Fibroblast of skin of right biceps (primary cell): ENCODE results near the gene CACNB4.
"Not testable (repeated sequence)": the region's sequence is repeated elsewhere in the genome, so short reads cannot be mapped to it uniquely, and the experiment has no call there.

Source experiments
- DNase-seq: peaks from one replicate; pipeline ENCODE4 v3.0.0-alpha.2; 2013

Gene CACNB4

GRCh38 chr2:152015552-152015951 lies 83.3 kb downstream of the CACNB4 start:
- DNase-seq, result no peak

GRCh38 chr2:152012697-152013096 lies 86.1 kb downstream of the CACNB4 start:
- no peak for DNase-seq

GRCh38 chr2:152011724-152012123 lies 87.1 kb downstream of the CACNB4 start:
- no peak for DNase-seq

GRCh38 chr2:152005607-152006006 lies 93.2 kb downstream of the CACNB4 start:
- DNase-seq, result no peak

- DNase-seq, result not testable (repeated sequence)
Observed at GRCh38 chr2:152003283-152003682, 95.6 kb downstream of the CACNB4 start.

DNA sequence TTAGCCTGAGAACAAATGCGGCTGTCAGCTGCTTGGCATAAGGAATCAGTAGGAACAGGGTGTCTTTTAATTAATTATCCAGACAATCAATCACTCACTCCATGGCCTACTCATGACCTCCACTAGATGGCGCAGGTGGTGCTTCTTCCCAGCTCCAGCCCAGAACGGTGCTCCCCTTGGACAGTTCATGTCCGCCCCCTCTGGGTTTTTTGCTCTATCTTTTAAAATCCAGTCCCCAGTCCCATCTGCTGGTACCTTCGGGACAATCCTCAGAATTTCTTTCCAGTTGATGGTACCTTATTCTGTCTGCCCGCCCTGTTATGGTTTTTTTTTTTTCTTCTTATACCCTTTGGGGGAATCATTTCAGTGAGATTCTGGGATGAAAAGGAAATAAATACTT lies 99.8 kb downstream of the CACNB4 start:
- DNase-seq, result peak; percentile 41

DNA sequence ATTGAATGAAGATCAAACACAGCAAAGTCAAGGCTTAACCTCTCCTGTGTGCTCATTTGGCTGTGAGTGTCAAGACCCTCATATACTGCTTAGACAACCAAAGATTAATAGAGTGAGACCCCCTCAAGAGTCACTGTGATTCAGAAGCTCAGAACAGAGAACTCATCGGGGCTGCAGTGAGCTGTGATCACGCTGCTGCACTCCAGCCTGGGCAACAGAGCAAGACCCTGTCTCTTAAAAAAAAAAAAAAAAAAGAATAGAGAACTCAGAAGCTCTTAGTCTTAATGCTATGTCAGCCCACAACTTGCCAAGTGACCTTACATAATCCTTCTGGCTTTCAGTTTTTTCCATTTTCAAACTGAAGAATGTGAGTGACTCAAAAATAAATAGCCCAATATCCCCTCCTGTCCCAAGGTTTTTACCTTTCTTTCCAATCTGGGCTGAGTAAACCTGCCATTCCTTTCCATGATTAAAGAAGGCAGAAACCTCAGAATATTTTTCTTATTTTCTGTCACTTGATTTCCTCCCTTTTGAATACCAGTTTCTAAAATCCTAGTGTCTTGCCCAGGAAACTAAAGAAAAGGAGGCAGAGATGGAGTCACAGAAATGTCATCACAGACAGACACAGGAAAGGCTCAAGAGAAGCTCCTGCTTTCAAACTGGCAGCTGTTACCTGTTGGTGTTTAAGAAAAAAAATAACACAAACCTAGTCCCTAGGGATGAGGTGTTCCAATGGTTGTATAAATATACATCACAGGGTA lies 102.4 kb downstream of the CACNB4 start:
- DNase-seq, result peak; percentile 4

DNA sequence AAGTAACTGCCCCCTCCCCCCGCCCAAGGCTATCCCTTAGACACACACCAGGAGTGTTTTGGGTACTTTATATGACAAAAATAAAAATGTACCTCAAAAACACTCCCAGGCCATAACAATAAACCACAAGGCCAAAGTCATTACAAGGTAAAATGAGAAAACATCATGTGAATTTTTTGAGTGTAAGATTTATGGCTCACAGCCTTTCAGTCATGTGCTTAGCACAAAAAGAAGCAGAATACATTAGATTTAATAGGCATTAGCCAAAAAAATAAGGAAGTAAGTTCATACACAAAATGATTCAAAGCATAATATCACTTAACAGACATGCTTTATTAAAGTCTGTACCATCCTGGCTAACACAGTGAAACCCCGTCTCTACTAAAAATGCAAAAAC lies 103.7 kb downstream of the CACNB4 start:
- no peak for DNase-seq

- DNase-seq, result not testable (repeated sequence)
Observed at GRCh38 chr2:151994178-151994577, 104.7 kb downstream of the CACNB4 start.

DNA sequence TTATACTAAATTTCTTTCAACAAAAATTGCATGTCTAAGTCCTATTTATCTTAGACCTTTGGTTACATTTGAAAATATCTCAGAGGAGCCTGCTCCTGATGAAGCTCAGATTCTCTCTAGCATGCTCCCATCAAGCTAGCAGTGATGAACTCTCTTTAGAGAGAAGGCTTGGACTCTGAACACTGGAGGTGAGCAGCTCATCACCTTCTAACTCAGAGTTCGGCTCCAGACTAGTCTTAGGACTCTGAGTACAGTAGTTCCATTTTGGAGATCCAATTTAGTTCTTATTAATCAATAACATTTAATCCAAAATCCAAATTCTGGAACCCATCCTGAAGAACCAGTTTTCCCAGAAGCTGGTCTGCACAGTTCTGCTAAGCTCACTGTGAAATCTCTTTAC lies 107.8 kb downstream of the CACNB4 start:
- DNase-seq, result no peak

DNA sequence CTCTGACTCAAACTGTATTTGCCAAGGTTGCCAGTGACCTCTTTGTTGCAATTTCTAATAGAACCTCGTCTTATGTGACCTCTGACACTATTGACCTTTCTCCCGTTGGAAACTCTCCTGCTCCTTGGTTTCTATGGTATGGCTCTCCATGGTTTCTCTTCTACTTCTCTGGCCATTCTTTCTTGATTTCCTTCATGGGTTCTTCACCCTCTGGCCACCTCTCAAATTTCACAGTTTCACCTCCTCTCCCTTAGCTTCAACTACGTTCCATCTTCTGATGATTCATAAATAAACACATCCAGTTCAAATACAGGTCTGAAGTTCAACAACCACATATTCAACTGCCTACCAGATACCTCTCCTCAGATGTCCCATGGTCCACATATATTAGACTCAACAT lies 109.5 kb downstream of the CACNB4 start:
- no peak for DNase-seq

DNA sequence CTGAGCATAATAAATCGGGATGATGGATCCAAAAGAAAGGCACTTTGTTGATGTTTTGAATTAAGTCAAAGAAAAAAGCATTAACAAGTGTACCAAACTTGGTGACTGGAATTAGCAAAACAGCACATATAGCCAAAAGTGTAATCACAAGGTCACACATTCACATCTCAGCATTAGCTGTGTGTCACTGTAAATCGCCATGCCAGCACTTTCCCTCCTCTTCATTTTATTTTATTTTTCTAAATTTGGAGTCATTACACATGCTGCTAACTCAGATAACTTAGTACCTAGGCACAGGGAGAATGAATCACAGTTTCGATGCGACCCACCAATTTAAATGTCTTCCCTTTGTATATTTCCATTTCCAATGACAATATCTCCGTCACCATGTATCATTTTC lies 111.4 kb downstream of the CACNB4 start:
- DNase-seq, result no peak

- no peak for DNase-seq
Observed at GRCh38 chr2:151984424-151985083, 114.3 kb downstream of the CACNB4 start.

DNA sequence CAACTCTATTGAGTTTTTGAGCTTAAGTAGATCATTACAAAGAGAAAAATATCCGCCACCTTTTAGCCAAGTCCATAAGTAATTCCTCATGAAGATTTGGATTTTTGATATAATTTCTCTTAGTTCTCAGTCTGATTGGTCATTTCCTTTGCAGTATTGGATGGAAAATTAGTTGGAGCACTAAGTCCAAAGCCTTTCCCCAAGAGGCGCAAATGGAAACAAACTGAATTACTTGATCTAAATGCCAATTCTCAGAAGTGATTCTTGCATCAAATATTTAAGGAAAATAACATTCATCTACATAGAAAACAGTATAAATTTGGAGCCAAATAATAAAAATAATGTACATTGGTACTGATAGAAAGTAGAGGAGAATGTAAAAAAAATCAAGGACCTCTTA lies 115.6 kb downstream of the CACNB4 start:
- DNase-seq, result no peak

DNA sequence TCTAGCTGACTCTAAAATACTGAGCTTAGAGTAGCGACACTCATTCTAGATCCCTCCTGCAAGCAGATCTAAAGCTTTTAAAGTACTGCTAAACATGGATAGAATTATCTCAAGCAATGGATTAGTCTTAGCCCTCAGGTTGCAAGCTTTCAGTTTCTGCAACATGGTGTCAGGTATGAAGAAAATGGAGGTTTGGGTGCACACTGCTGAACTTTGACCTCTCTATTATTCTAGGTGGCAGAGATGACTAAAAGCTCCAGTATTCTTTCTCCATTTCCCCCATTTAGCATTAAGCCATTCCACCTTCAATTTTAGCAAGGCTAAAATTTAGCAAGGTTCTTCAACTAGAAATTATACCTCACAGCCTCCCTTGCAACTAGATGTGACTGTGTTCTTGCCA lies 117.0 kb downstream of the CACNB4 start:
- no peak for DNase-seq

DNA sequence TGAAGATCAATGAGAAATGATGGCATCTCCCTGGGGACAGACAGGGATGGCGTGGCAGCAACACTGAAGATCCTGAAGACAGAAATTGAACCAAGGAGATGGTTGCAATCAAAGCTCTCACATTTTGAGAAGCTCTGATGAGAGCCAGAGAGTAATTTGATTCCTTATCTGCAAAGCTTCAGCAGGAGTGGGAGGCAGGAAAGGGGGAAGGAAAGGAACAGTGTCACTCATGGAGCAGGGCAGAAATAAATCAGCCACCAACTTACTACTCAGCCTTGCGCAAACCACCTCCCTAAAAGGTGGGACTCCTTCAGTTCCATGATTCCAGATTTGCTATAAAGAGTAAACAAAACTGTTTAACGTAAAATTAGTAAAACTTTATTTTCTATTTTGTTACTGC lies 119.2 kb downstream of the CACNB4 start:
- no peak for DNase-seq

GRCh38 chr2:151978709-151979108 lies 120.1 kb downstream of the CACNB4 start:
- no peak for DNase-seq

DNA sequence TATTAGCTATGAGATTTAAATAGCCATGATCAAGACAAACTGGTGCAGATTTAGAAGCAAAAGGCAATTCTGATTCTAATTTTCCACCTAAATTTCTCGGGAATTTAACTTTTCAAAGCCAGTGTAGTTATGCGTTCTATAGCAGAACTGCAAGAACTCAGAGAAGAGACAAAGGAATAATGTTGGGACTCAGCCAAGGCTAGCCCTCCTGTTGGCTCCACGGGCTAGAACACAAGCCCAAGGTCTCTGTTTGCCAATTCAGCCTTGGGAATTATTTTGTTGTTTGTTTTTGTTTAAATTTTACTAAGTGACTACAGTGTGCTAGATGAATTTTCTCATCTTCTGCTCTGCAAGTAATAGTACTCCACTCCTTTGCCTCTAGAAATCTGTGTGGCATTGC lies 121.2 kb downstream of the CACNB4 start:
- DNase-seq, result no peak

DNA sequence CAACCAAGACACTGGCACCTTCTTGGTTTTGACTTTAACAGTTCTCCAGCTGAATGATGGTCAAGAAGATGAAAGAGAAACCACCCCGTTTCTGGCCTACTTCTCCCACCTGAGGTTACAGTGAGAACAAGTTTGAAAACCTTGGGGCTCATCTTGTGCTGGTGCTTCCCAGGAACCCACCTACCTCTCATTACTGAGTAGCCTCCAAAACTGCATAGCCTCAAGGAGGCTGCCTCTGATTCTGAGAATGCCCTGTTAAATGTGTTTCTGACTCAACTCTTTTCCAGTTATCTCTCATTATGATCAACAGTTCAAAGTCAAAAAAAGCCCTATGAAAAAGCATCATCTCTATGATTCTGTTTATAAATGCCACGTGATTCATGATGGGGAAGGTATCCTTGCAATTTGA lies 121.9 kb downstream of the CACNB4 start:
- DNase-seq, result no peak

- DNase-seq, result no peak
Observed at GRCh38 chr2:151975460-151976414, 123.1 kb downstream of the CACNB4 start.

DNA sequence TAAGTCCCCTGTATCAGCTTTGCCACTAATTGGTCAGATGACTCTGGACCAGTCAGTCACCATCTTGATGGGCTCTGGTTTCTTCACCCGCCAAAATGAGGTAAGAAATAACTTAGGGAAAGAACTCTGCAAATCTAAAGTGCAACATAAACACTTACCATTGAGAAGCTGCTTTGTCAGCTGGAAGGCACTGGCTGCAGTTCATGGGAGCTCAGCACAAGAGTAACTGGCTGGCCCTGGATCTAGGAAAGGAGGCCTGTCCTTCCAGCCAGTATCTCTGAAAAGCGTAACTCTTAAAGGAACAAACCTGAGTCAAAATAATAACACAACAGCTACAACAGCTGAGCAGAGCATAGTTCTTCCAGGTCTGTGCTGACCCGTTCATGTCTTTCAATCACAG lies 123.9 kb downstream of the CACNB4 start:
- DNase-seq, result no peak

GRCh38 chr2:151973901-151974199 lies 125.0 kb downstream of the CACNB4 start:
- DNase-seq, result peak; percentile 17

DNA sequence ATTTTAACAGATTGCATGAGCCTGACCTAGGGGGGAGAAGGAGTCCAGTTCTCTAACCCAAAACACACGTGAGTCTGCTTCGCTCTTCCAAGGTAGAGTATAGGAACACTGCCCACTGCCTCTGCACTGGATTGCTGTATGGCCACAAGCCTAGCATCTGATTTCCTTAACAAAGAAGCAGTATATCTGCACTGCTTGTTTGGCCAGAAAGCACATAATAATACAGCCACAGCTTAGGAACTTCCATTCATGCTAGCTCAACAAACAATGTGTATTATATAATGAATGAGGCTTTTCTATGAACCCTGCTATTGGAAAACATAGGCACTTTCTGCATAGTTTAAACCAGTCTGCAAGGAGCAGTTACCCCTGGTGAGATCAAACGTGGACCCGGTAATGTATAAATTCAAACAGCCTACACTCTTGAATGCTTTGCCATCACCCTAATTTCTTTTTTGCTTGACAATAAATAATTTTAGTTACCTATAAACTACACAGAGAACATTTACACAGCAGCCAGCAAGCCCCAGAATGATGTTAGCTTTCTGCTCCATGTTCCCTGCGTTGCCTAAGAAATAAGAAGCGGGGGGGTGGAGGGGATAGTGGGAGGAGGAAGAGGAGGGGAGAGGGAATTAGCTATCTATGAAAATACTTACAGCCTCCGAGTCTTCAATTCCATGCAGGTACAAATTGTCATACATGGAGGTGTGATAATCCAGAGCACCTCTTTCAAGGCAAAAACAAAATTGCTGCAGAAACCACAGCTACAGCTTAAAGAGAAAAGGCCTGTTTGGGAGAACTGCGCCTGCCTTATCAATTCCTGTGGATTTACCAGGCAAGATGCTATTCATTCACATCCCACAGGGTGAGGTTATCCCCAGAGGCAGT lies 125.6 kb downstream of the CACNB4 start:
- no peak for DNase-seq
